HCT116 (cell line): ENCODE data around the gene RTN1. TPM values are rescaled to one million over a fixed set of nuclear protein-coding genes. Genes with fewer than 3 reads are reported as not detected.

Experiments
- ATAC-seq: fragments of 200-7000 bp; cut with Tn5 transposase; 2 replicates; pipeline ENCODE4 v1.9.1; 2020; ENCODE audit warnings: mild to moderate bottlenecking, moderate library complexity
- BruUV-seq: library from RNA; stranded (reverse); fragments of 400-500 nt; replicated peaks from 2 replicates; lab custom pipeline; 2021; lab: Mats Ljungman, UMichigan
- CTCF ChIA-PET: fragments of 300-600 bp; sonication (Branson Sonifier 250); formaldehyde crosslinking; loops from one replicate; lab custom pipeline; 2021; ENCODE audit warnings: antibody characterized with exemption; lab: Charles Lee
- POLR2A ChIA-PET: fragments of 300-600, 350-600 bp; sonication (Branson Sonifier 250); formaldehyde crosslinking; loops from one replicate; lab custom pipeline; 2021; ENCODE audit warnings: antibody characterized with exemption; lab: Charles Lee
- RAD21 ChIA-PET, 2 experiments: fragments of 300-600 bp; sonication (Branson Sonifier 250); formaldehyde crosslinking; loops; one replicate each; lab custom pipeline; 2023; ENCODE audit warnings: low total read pairs in 2 of 2; ENCODE audit not compliant: uncharacterized antibody in 2 of 2, unreplicated experiment in 2 of 2, low non-redundant PET in 1 of 2; lab: Charles Lee
- DNase-seq: peaks from one replicate; pipeline ENCODE4 v3.0.0-alpha.2; 2010; ENCODE audit warnings: low read depth, low spot score
- H2AFZ ChIP-seq: fragments of 200-600 bp; shearing (Covaris generic), sonication (generic); 2 replicates; pipeline ENCODE4 v1.6.1; 2017; ENCODE audit warnings: low read depth, mixed run types, mixed read lengths, antibody characterized with exemption, low read length; ENCODE audit not compliant: poor library complexity, severe bottlenecking
- H3K27ac ChIP-seq: 2 replicates; pipeline ENCODE4 v1.5.1; 2012; ENCODE audit warnings: low read depth, low read length
- H3K27me3 ChIP-seq: fragments of 200-600 bp; sonication (generic); 2 replicates; pipeline ENCODE4 v1.6.1; 2016; ENCODE audit warnings: mixed run types, low read length, mixed read lengths; ENCODE audit not compliant: insufficient read depth
- H3K36me3 ChIP-seq, 2 experiments: fragments of 200-500 bp in 1 of 2; fragments of 200-600 bp in 1 of 2; sonication (Bioruptor generic) in 1 of 2; sonication (generic) in 1 of 2; 2 replicates each; pipeline versions ENCODE4 v1.5.1 to v1.6.1; 2014 to 2016; ENCODE audit warnings: low read length in 2 of 2, inconsistent platforms in 1 of 2, mixed read lengths in 1 of 2, mixed run types in 1 of 2; ENCODE audit not compliant: insufficient read depth in 2 of 2, control insufficient read depth in 1 of 2
- H3K4me1 ChIP-seq, 2 experiments: fragments of 200-600 bp in 1 of 2; sonication (generic) in 1 of 2; 2 replicates each; pipeline versions ENCODE4 v1.5.1 to v1.6.1; 2012 to 2017; ENCODE audit warnings: low read length in 2 of 2, inconsistent platforms in 1 of 2, mild to moderate bottlenecking in 1 of 2, mixed read lengths in 1 of 2, mixed run types in 1 of 2, moderate library complexity in 1 of 2; ENCODE audit not compliant: insufficient read depth in 2 of 2, control insufficient read depth in 1 of 2
- H3K4me2 ChIP-seq: fragments of 200-600 bp; sonication (generic); 2 replicates; pipeline ENCODE4 v1.6.1; 2017; ENCODE audit warnings: mixed run types, low read length, mixed read lengths
- H3K4me3 ChIP-seq, 2 experiments: fragments of 200-600 bp in 1 of 2; sonication (generic) in 1 of 2; replicated peaks in 1 of 2; 2 replicates each; pipeline ENCODE4 v1.5.1; 2011 to 2016; ENCODE audit warnings: low read length in 2 of 2, control low read depth in 1 of 2, low read depth in 1 of 2, mild to moderate bottlenecking in 1 of 2, mixed read lengths in 1 of 2, mixed run types in 1 of 2
- H3K79me2 ChIP-seq: fragments of 200-600 bp; sonication (generic); 2 replicates; pipeline ENCODE4 v1.6.1; 2017; ENCODE audit warnings: mild to moderate bottlenecking, mixed run types, low read length, moderate library complexity, mixed read lengths; ENCODE audit not compliant: insufficient read depth
- H3K9ac ChIP-seq: fragments of 200-600 bp; sonication (generic); 2 replicates; pipeline ENCODE4 v1.6.1; 2016; ENCODE audit warnings: low read length, mixed read lengths
- H3K9me2 ChIP-seq: fragments of 200-600 bp; sonication (generic), shearing (Covaris generic); 2 replicates; pipeline ENCODE4 v1.6.1; 2017; ENCODE audit warnings: mixed run types, mild to moderate bottlenecking, moderate library complexity; ENCODE audit not compliant: insufficient read depth
- H3K9me3 ChIP-seq, 2 experiments: fragments of 200-500 bp in 1 of 2; fragments of 200-600 bp in 1 of 2; sonication (Bioruptor generic) in 1 of 2; sonication (generic) in 1 of 2; 2 replicates each; pipeline ENCODE4 v1.6.1; 2014 to 2017; ENCODE audit warnings: low read length in 2 of 2, mixed read lengths in 2 of 2, inconsistent platforms in 1 of 2, low read depth in 1 of 2, mild to moderate bottlenecking in 1 of 2, mixed run types in 1 of 2, moderate library complexity in 1 of 2; ENCODE audit not compliant: control insufficient read depth in 1 of 2, insufficient read depth in 1 of 2
- H4K20me1 ChIP-seq: fragments of 200-600 bp; sonication (generic), shearing (Covaris generic); 2 replicates; pipeline ENCODE4 v1.6.1; 2017; ENCODE audit warnings: mixed run types, mild to moderate bottlenecking, moderate library complexity; ENCODE audit not compliant: insufficient read depth
- CBX3 ChIP-seq: IDR thresholded peaks from 2 replicates; pipeline ENCODE4 v1.6.1; 2012; ENCODE audit warnings: low read depth
- CEBPB ChIP-seq: IDR thresholded peaks from 2 replicates; pipeline ENCODE4 v1.6.1; 2012; ENCODE audit warnings: low read depth
- EZH2 ChIP-seq: fragments of 200-600 bp; sonication (generic); IDR thresholded peaks from 2 replicates; pipeline ENCODE4 v1.6.1; 2017; ENCODE audit warnings: antibody characterized with exemption, mixed run types
- FOSL1 ChIP-seq: IDR thresholded peaks from 2 replicates; pipeline ENCODE4 v1.6.1; 2012; ENCODE audit warnings: low read depth
- JUND ChIP-seq: IDR thresholded peaks from 2 replicates; pipeline ENCODE4 v1.6.1; 2012
- MAX ChIP-seq: IDR thresholded peaks from 2 replicates; pipeline ENCODE4 v1.6.1; 2012
- POLR2A ChIP-seq: IDR thresholded peaks from 2 replicates; pipeline ENCODE4 v1.7.0; 2011; ENCODE audit warnings: borderline replicate concordance; ENCODE audit not compliant: insufficient read depth, insufficient read length; ENCODE audit errors: extremely low read depth
- POLR2AphosphoS5 ChIP-seq: IDR thresholded peaks from 2 replicates; pipeline ENCODE4 v1.6.1; 2011; ENCODE audit warnings: mild to moderate bottlenecking, low read depth, low read length, moderate library complexity
- RAD21 ChIP-seq: IDR thresholded peaks from 2 replicates; pipeline ENCODE4 v1.6.1; 2012; ENCODE audit warnings: low read depth, mild to moderate bottlenecking
- SP1 ChIP-seq: IDR thresholded peaks from 2 replicates; pipeline ENCODE4 v1.6.1; 2012; ENCODE audit warnings: low read depth
- SRF ChIP-seq: IDR thresholded peaks from 2 replicates; pipeline ENCODE4 v1.6.1; 2012; ENCODE audit warnings: low read depth
- TCF7L2 ChIP-seq: IDR thresholded peaks from 2 replicates; pipeline ENCODE4 v1.7.0; 2011; ENCODE audit warnings: borderline replicate concordance, inconsistent platforms; ENCODE audit not compliant: insufficient read depth, insufficient read length; ENCODE audit errors: extremely low read depth
- YY1 ChIP-seq: IDR thresholded peaks from 2 replicates; pipeline ENCODE4 v1.6.1; 2011; ENCODE audit warnings: low read length, low read depth, moderate library complexity, mild to moderate bottlenecking; ENCODE audit not compliant: insufficient replicate concordance; ENCODE audit errors: extremely low read depth
- ZFX ChIP-seq: fragments of 450-650 bp; IDR thresholded peaks from 2 replicates; pipeline ENCODE4 v1.6.1; 2017
- ZNF274 ChIP-seq: fragments of 200-500 bp; sonication (Bioruptor generic); IDR thresholded peaks from 2 replicates; pipeline ENCODE4 v1.6.1; 2014; ENCODE audit warnings: mild to moderate bottlenecking, low read depth, low read length, inconsistent platforms
- intact Hi-C: fragments of 100-400 bp; cut with micrococcal nuclease; formaldehyde crosslinking; loops from 2 replicates; pipeline ENCODE4 v1.10.0; 2022
- total RNA-seq: library from RNA; stranded (reverse); gene quantifications from one replicate; pipeline ENCODE4 v1.2.1, GENCODE V29; 2021; ENCODE audit not compliant: unreplicated experiment
- TF ChIP-seq, protein P1 (sequence below), 3 experiments: fragments of 200-600 bp in 1 of 3; sonication (generic) in 1 of 3; IDR thresholded peaks in 2 of 3; conservative IDR thresholded peaks in 1 of 3; 2 replicates each; pipeline ENCODE4 v1.5.1; 2012 to 2017; ENCODE audit warnings: low read depth in 2 of 3, low read length in 2 of 3, antibody characterized with exemption in 1 of 3, borderline replicate concordance in 1 of 3, control low read depth in 1 of 3, mild to moderate bottlenecking in 1 of 3, mixed read lengths in 1 of 3, mixed run types in 1 of 3, moderate library complexity in 1 of 3; ENCODE audit not compliant: insufficient read depth in 1 of 3
- TF ChIP-seq, protein P2 (sequence below): IDR thresholded peaks from 2 replicates; pipeline ENCODE4 v1.6.1; 2012
- TF ChIP-seq, protein P3 (sequence below): IDR thresholded peaks from 2 replicates; pipeline ENCODE4 v1.6.1; 2011; ENCODE audit warnings: mild to moderate bottlenecking, low read length, moderate library complexity; ENCODE audit not compliant: insufficient replicate concordance; ENCODE audit errors: extremely low read depth

Gene RTN1
- total RNA-seq, 1 experiment from 2014 or later, result 0.57 TPM

DNA sequence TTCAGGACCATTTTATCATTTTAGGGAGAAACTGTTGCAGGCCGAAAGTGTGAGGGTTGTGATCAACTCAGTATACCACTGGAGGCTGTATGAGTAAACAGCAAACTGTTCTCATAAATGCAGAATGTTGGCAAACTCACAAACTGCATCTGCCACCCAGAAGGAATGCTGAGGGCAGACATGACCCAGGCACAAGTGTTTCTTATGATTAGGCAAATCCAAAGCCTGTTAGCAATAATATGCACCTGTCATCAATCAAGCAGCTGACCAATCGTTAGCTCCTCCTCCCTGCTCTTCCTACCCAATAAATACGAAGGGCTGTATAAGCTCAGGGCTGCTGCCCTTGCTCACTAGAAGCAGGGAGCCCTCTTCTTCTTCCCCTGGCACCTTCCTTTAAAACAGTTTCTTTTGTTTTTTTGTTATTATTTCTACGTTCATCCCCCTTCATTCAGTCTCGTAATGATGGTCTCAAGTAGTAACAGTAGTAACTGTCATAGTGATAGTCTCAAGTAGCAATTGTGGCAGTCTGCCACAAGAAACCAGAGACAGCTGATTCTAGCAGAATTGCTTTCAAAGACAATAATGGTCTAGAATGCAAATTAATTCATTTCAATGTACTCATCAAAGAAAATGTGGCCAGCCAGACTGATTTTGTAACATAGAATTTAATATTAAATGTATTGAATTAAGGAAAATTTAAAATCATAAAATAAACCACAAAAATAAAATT is 278.8 kb downstream of the RTN1 start:
- no peak overlapping the region for H2AFZ ChIP-seq
- ATAC-seq (no peak), DNase-seq (no peak)
- no peaks in the 10 kb centered on the region for H3K9me3 ChIP-seq
- POLR2A ChIA-PET, result no interaction called here
- H3K27me3 ChIP-seq, result no peaks in the 10 kb centered on the region
- H3K4me3 ChIP-seq, result no peak overlapping the region
- H3K4me1 ChIP-seq, result no peaks in the 10 kb centered on the region
- H3K79me2 ChIP-seq, result no peaks in the 10 kb centered on the region
- RAD21 ChIA-PET, result no interaction called here
- no peak overlapping the region for H3K4me2 ChIP-seq
- BruUV-seq, result no TSS peak
- intact Hi-C loops, result no loop called here
- CTCF ChIA-PET, result interaction anchor here (1.3 kb wide), 1 partner anchor 15 kb away, joined by 3 read pairs; the partner anchor contains the start of gene CCDC175
- H3K36me3 ChIP-seq, result no peaks in the 10 kb centered on the region
- no peak overlapping the region for H3K9ac ChIP-seq
- TF ChIP-seq, protein P1, sequence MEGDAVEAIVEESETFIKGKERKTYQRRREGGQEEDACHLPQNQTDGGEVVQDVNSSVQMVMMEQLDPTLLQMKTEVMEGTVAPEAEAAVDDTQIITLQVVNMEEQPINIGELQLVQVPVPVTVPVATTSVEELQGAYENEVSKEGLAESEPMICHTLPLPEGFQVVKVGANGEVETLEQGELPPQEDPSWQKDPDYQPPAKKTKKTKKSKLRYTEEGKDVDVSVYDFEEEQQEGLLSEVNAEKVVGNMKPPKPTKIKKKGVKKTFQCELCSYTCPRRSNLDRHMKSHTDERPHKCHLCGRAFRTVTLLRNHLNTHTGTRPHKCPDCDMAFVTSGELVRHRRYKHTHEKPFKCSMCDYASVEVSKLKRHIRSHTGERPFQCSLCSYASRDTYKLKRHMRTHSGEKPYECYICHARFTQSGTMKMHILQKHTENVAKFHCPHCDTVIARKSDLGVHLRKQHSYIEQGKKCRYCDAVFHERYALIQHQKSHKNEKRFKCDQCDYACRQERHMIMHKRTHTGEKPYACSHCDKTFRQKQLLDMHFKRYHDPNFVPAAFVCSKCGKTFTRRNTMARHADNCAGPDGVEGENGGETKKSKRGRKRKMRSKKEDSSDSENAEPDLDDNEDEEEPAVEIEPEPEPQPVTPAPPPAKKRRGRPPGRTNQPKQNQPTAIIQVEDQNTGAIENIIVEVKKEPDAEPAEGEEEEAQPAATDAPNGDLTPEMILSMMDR (IDR thresholded peaks at IDR 0.05 in 2 of 3, conservative IDR thresholded peaks at IDR 0.05 in 1 of 3; ENCODE audit: borderline replicate concordance in 1 of 3, insufficient read depth in 1 of 3, low read depth in 2 of 3, low read length in 2 of 3), result no peak
- TF ChIP-seq ZFX, result no peak
- TF ChIP-seq FOSL1, result no peak
- no peak for TF ChIP-seq YY1
- TF ChIP-seq RAD21, result no peak
- TF ChIP-seq ZNF274, result no peak
- no peak for TF ChIP-seq POLR2A
- no peak for TF ChIP-seq CBX3
- no peak for TF ChIP-seq POLR2AphosphoS5
- TF ChIP-seq MAX, result no peak
- TF ChIP-seq SP1, result no peak
- no peak for TF ChIP-seq CEBPB
- TF ChIP-seq TCF7L2, result no peak
- TF ChIP-seq, protein P2, sequence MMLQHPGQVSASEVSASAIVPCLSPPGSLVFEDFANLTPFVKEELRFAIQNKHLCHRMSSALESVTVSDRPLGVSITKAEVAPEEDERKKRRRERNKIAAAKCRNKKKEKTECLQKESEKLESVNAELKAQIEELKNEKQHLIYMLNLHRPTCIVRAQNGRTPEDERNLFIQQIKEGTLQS, result no peak
- TF ChIP-seq SRF, result no peak
- TF ChIP-seq JUND, result no peak
- TF ChIP-seq, protein P3, sequence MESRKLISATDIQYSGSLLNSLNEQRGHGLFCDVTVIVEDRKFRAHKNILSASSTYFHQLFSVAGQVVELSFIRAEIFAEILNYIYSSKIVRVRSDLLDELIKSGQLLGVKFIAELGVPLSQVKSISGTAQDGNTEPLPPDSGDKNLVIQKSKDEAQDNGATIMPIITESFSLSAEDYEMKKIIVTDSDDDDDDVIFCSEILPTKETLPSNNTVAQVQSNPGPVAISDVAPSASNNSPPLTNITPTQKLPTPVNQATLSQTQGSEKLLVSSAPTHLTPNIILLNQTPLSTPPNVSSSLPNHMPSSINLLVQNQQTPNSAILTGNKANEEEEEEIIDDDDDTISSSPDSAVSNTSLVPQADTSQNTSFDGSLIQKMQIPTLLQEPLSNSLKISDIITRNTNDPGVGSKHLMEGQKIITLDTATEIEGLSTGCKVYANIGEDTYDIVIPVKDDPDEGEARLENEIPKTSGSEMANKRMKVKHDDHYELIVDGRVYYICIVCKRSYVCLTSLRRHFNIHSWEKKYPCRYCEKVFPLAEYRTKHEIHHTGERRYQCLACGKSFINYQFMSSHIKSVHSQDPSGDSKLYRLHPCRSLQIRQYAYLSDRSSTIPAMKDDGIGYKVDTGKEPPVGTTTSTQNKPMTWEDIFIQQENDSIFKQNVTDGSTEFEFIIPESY, result no peak
- TF ChIP-seq EZH2, result no peak
- H4K20me1 ChIP-seq, result no peaks in the 10 kb centered on the region
- no peaks in the 10 kb centered on the region for H3K9me2 ChIP-seq
- no peak overlapping the region for H3K27ac ChIP-seq
